GM12872 (cell line): ENCODE data around the gene INTS1.

Experiments used
- TF ChIP-seq, protein P1 (sequence below): IDR thresholded peaks from 3 replicates; pipeline ENCODE4 v1.5.1; 2011; ENCODE audit warnings: low read depth, mild to moderate bottlenecking, low read length, moderate library complexity; ENCODE audit not compliant: insufficient read depth

INTS1 gene

DNA sequence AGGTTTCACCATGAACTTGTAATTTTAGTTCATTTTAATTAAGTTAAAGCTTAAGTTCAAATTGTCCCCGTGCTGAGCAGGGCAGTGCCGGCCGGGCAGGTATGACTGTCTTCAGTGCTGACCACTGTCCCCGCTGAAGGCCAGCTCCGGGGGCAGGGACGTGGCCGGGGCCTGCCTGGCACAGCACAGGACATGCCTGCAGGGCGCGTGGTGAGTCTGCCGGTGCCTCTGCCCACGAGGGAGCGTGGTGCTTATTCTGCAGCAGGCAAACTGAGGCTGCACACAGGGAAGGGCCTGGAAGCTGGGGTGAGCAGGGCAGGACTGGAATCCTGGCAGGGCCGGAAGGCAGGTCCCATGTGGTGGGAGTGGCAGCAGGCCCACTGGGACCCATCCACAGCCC, 54.7 kb downstream of the INTS1 start:
- TF ChIP-seq, protein P1, sequence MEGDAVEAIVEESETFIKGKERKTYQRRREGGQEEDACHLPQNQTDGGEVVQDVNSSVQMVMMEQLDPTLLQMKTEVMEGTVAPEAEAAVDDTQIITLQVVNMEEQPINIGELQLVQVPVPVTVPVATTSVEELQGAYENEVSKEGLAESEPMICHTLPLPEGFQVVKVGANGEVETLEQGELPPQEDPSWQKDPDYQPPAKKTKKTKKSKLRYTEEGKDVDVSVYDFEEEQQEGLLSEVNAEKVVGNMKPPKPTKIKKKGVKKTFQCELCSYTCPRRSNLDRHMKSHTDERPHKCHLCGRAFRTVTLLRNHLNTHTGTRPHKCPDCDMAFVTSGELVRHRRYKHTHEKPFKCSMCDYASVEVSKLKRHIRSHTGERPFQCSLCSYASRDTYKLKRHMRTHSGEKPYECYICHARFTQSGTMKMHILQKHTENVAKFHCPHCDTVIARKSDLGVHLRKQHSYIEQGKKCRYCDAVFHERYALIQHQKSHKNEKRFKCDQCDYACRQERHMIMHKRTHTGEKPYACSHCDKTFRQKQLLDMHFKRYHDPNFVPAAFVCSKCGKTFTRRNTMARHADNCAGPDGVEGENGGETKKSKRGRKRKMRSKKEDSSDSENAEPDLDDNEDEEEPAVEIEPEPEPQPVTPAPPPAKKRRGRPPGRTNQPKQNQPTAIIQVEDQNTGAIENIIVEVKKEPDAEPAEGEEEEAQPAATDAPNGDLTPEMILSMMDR: no peak

DNA sequence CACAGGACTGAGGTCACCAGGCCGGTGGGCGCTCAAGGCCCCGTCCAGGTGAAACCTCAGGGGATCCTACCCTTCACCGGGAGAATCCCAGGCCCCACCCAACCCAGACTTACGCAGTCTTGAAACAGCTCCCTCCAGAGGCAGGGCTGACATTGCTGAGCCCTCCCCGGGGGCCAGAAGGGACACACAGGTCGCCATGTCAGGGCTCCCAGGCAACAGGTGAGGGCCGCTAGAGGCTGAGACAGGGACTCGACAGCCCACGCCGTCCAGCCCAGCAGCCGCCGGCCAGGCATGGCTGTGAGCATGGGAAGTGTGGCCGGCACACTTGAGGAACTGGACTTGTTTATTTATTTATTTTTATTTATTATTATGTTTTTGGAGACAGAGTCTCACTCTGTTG, 55.2 kb downstream of the INTS1 start:
- TF ChIP-seq, protein P1: 0 out of 3 replicates have a peak, but pooled peaks have one; percentile 4

GRCh38 chr7:1447551-1448244, 56.5 kb downstream of the INTS1 start:
- TF ChIP-seq, protein P1: no peak

GRCh38 chr7:1447112-1447511, 57.1 kb downstream of the INTS1 start:
- TF ChIP-seq, protein P1: no peak

GRCh38 chr7:1446620-1447032, 57.6 kb downstream of the INTS1 start:
- TF ChIP-seq, protein P1: no peak

GRCh38 chr7:1445341-1445740, 58.8 kb downstream of the INTS1 start:
- TF ChIP-seq, protein P1: no peak

DNA sequence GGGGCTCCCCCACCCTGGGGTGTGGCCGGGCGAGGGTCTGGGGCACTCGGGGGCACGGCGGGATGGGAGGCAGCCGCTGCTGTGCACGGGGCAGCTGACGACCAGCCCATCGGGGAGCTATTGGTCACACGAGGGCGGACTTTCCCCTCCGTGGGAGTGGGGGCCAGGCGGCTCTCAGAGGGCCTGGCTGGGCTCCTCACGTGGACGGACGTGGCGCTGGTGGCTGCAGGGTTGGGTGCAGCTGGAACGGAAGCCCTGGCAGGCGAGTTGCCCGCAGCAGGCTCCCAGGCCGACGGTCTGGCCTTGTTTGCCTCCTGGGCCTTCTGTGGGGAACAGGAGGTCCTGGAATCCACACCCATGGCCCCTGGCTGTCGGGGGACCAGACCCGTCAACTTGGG, 59.3 kb downstream of the INTS1 start:
- TF ChIP-seq, protein P1: no peak
